B cell (primary cell): ENCODE measurements around the gene SULT1C4.

Source experiments
- CTCF ChIP-seq: fragments of 200-600 bp; IDR thresholded peaks from one replicate; pipeline ENCODE4 v1.8.0; 2022; ENCODE audit warnings: antibody characterized with exemption, mild to moderate bottlenecking
- EZH2 ChIP-seq: IDR thresholded peaks from 2 replicates; pipeline ENCODE4 v1.6.1; 2012; ENCODE audit warnings: borderline replicate concordance, low read depth, mild to moderate bottlenecking, moderate library complexity, low read length; ENCODE audit not compliant: insufficient read depth, poor library complexity, severe bottlenecking

GRCh38 chr2:108351889-108352288, 25.9 kb upstream of the SULT1C4 start:
- TF ChIP-seq CTCF (no peak), EZH2 (no peak)
